H1 (cell line): ENCODE results near the gene CLDN14. TPM values are rescaled to one million over a fixed set of nuclear protein-coding genes. Genes with fewer than 3 reads are reported as not detected.

Experiments
- CTCF ChIA-PET: fragments of 300-600 bp; sonication (Branson Sonifier 250); formaldehyde crosslinking; loops from one replicate; lab custom pipeline; 2021; ENCODE audit not compliant: partially characterized antibody; lab: Charles Lee
- POLR2A ChIA-PET: fragments of 300-600 bp; sonication (Branson Sonifier 250); formaldehyde crosslinking; loops from one replicate; lab custom pipeline; 2021; ENCODE audit warnings: inconsistent platforms; ENCODE audit not compliant: partially characterized antibody; lab: Charles Lee
- DNase-seq, 2 experiments: peaks; one replicate each; pipeline versions ENCODE4 v3.0.0 to v3.0.0-alpha.2; 2010 to 2022; ENCODE audit warnings: low spot score in 2 of 2, low read depth in 1 of 2, mixed read lengths in 1 of 2
- FAIRE-seq: peaks from 2 replicates; lab custom pipeline; 2011; peaks lifted over from hg19 to GRCh38; lab: Jason Lieb, UNC
- H2AFZ ChIP-seq: 2 replicates; pipeline ENCODE4 v1.8.1; 2012; ENCODE audit warnings: low read length, inconsistent platforms
- H2AK5ac ChIP-seq: 2 replicates; pipeline ENCODE4 v1.6.1; 2013; ENCODE audit warnings: low read depth, low read length
- H2BK120ac ChIP-seq: replicated peaks from 2 replicates; pipeline ENCODE3; 2013; ENCODE audit warnings: low read depth, low read length, inconsistent platforms
- H2BK12ac ChIP-seq: 2 replicates; pipeline ENCODE4 v1.6.1; 2013; ENCODE audit warnings: low read depth, low read length
- H2BK15ac ChIP-seq: 2 replicates; pipeline ENCODE4 v1.6.1; 2013; ENCODE audit warnings: low read length
- H2BK20ac ChIP-seq: 2 replicates; pipeline ENCODE4 v1.6.1; 2013; ENCODE audit warnings: low read length
- H2BK5ac ChIP-seq: 2 replicates; pipeline ENCODE4 v1.6.1; 2013; ENCODE audit warnings: low read depth, low read length
- H3K14ac ChIP-seq: 2 replicates; pipeline ENCODE4 v1.6.1; 2013; ENCODE audit warnings: inconsistent platforms; ENCODE audit not compliant: insufficient read length
- H3K18ac ChIP-seq: 2 replicates; pipeline ENCODE4 v1.6.1; 2013; ENCODE audit warnings: low read length; ENCODE audit errors: extremely low read depth
- H3K23ac ChIP-seq: 2 replicates; pipeline ENCODE4 v1.6.1; 2013; ENCODE audit warnings: inconsistent platforms; ENCODE audit not compliant: insufficient read length
- H3K23me2 ChIP-seq: 2 replicates; pipeline ENCODE4 v1.6.1; 2013; ENCODE audit warnings: low read depth, low read length
- H3K27ac ChIP-seq: 2 replicates; pipeline ENCODE4 v1.6.1; 2011; ENCODE audit warnings: low read depth, low read length, inconsistent platforms
- H3K27me3 ChIP-seq, 4 experiments: replicated peaks in 1 of 4; 1 replicate in 1 of 4; 2 replicates in 3 of 4; pipeline versions ENCODE4 v1.6.1 to v1.8.1; 2011 to 2013; ENCODE audit warnings: low read length in 3 of 4, mild to moderate bottlenecking in 3 of 4, inconsistent platforms in 2 of 4, mixed read lengths in 2 of 4, moderate library complexity in 1 of 4; ENCODE audit not compliant: control insufficient read depth in 3 of 4, insufficient read depth in 3 of 4; ENCODE audit errors: extremely low read depth in 1 of 4
- H3K36me3 ChIP-seq, 4 experiments: 2 replicates each; pipeline versions ENCODE4 v1.6.1 to v1.8.1; 2011 to 2013; ENCODE audit warnings: mild to moderate bottlenecking in 4 of 4, low read length in 3 of 4, moderate library complexity in 2 of 4, control low read depth in 1 of 4, inconsistent platforms in 1 of 4; ENCODE audit not compliant: insufficient read depth in 4 of 4, control insufficient read depth in 2 of 4
- H3K4ac ChIP-seq: replicated peaks from 2 replicates; pipeline ENCODE3; 2013; ENCODE audit warnings: low read length, low read depth, mixed read lengths, inconsistent platforms; ENCODE audit not compliant: insufficient read length
- H3K4me1 ChIP-seq, 4 experiments: replicated peaks in 1 of 4; 1 replicate in 1 of 4; 2 replicates in 3 of 4; pipeline versions ENCODE4 v1.6.1 to v1.8.1; 2011 to 2013; ENCODE audit warnings: low read length in 3 of 4, inconsistent platforms in 2 of 4, mixed read lengths in 1 of 4; ENCODE audit not compliant: insufficient read depth in 4 of 4, control insufficient read depth in 3 of 4
- H3K4me2 ChIP-seq, 2 experiments: 2 replicates each; pipeline versions ENCODE4 v1.6.1 to v1.8.1; 2011 to 2013; ENCODE audit warnings: low read depth in 2 of 2, low read length in 2 of 2, control low read depth in 1 of 2, inconsistent platforms in 1 of 2, mild to moderate bottlenecking in 1 of 2; ENCODE audit not compliant: insufficient read depth in 1 of 2
- H3K4me3 ChIP-seq, 4 experiments: fragments of 200-600, 300-600 bp in 1 of 4; sonication (generic), shearing (Covaris generic), sonication (Bioruptor Twin) in 1 of 4; 2 replicates each; pipeline versions ENCODE4 v1.5.1 to v1.8.1; 2011 to 2016; ENCODE audit warnings: low read length in 4 of 4, low read depth in 3 of 4, control low read depth in 2 of 4, inconsistent platforms in 2 of 4, mild to moderate bottlenecking in 2 of 4, mixed read lengths in 1 of 4, moderate library complexity in 1 of 4; ENCODE audit not compliant: insufficient read depth in 2 of 4; ENCODE audit errors: extremely low read depth in 1 of 4
- H3K56ac ChIP-seq: replicated peaks from 2 replicates; pipeline ENCODE3; 2013; ENCODE audit warnings: low read depth, mild to moderate bottlenecking, mixed read lengths, low read length, inconsistent platforms; ENCODE audit not compliant: insufficient read length
- H3K79me1 ChIP-seq: 2 replicates; pipeline ENCODE4 v1.6.1; 2013; ENCODE audit warnings: low read depth, low read length, control low read depth
- H3K79me2 ChIP-seq, 2 experiments: 2 replicates each; pipeline versions ENCODE4 v1.6.1 to v1.8.1; 2012 to 2013; ENCODE audit warnings: low read length in 2 of 2, mild to moderate bottlenecking in 2 of 2, inconsistent platforms in 1 of 2; ENCODE audit not compliant: insufficient read depth in 2 of 2, control insufficient read depth in 1 of 2
- H3K9ac ChIP-seq, 4 experiments: replicated peaks in 1 of 4; 1 replicate in 1 of 4; 2 replicates in 3 of 4; pipeline versions ENCODE4 v1.6.1 to v1.8.1; 2011 to 2013; ENCODE audit warnings: low read depth in 3 of 4, low read length in 3 of 4, control low read depth in 2 of 4, mild to moderate bottlenecking in 2 of 4, moderate library complexity in 2 of 4, inconsistent platforms in 1 of 4; ENCODE audit errors: extremely low read depth in 1 of 4
- H3K9me3 ChIP-seq, 2 experiments: 2 replicates each; pipeline versions ENCODE4 v1.6.1 to v1.8.1; 2012 to 2013; ENCODE audit warnings: mild to moderate bottlenecking in 2 of 2, moderate library complexity in 2 of 2, control low read depth in 1 of 2, inconsistent platforms in 1 of 2, low read depth in 1 of 2, low read length in 1 of 2, mixed read lengths in 1 of 2; ENCODE audit not compliant: insufficient read depth in 2 of 2
- H4K20me1 ChIP-seq, 2 experiments: replicated peaks in 1 of 2; 2 replicates each; pipeline versions ENCODE3 to v1.8.1; 2011 to 2013; ENCODE audit warnings: inconsistent platforms in 2 of 2, low read length in 2 of 2, mild to moderate bottlenecking in 1 of 2; ENCODE audit not compliant: insufficient read depth in 2 of 2, control insufficient read depth in 1 of 2
- H4K5ac ChIP-seq: 2 replicates; pipeline ENCODE4 v1.6.1; 2013; ENCODE audit warnings: low read length, low read depth, mixed read lengths, inconsistent platforms; ENCODE audit not compliant: insufficient read length
- H4K8ac ChIP-seq: 2 replicates; pipeline ENCODE4 v1.8.0; 2013; ENCODE audit warnings: mild to moderate bottlenecking, moderate library complexity, low read length, inconsistent platforms; ENCODE audit not compliant: insufficient read depth; ENCODE audit errors: extremely low read depth
- H4K91ac ChIP-seq: replicated peaks from 2 replicates; pipeline ENCODE3; 2013; ENCODE audit warnings: low read length, mixed read lengths, inconsistent platforms; ENCODE audit not compliant: insufficient read length
- HDAC2 ChIP-seq, 2 experiments: fragments of 300-600 bp in 1 of 2; sonication (generic) in 1 of 2; IDR thresholded peaks; 2 replicates each; pipeline ENCODE4 v1.6.1; 2011 to 2012; ENCODE audit warnings: low read depth in 2 of 2, low read length in 2 of 2, mild to moderate bottlenecking in 2 of 2, moderate library complexity in 2 of 2, borderline replicate concordance in 1 of 2, inconsistent platforms in 1 of 2
- KDM4A ChIP-seq: IDR thresholded peaks from one replicate; pipeline ENCODE4 v1.7.1; 2012; ENCODE audit warnings: low read depth, mild to moderate bottlenecking, moderate library complexity, low read length, inconsistent platforms; ENCODE audit not compliant: severe bottlenecking
- TBP ChIP-seq: IDR thresholded peaks from 2 replicates; pipeline ENCODE4 v1.6.1; 2011; ENCODE audit warnings: low read depth, low read length, improper control_type of control experiment
- WGBS, 2 experiments: shearing (Covaris generic) in 1 of 2; methylation state at CpG; one replicate each; pipeline versions ENCODE4 v1.1.6 to v1.1.7; 2013 to 2015; ENCODE audit warnings: low lambda C conversion rate in 2 of 2, mixed read lengths in 2 of 2, inconsistent platforms in 1 of 2, low coverage in 1 of 2, missing lambda C conversion rate in 1 of 2; ENCODE audit not compliant: insufficient replicate concordance in 2 of 2, insufficient coverage in 1 of 2, insufficient read length in 1 of 2; ENCODE audit errors: extremely low coverage in 1 of 2, missing lambda C conversion rate in 1 of 2; 5-methylcytosine and 5-hydroxymethylcytosine counted together
- polyA plus RNA-seq, 7 experiments: library from polyadenylated mRNA; depleted of rRNA in 3 of 7; stranded (reverse) in 5 of 7; unstranded in 2 of 7; fragments of >200 nt in 5 of 7; fragments of 200-250 nt in 2 of 7; gene quantifications; 1 replicate in 5 of 7; 2 replicates in 1 of 7; 4 replicates in 1 of 7; pipeline versions ENCODE4 v1.2.1 to v1.2.3, GENCODE V29; 2011 to 2013; ENCODE audit warnings: missing spikeins in 2 of 7, mixed read lengths in 2 of 7
- total RNA-seq: library from RNA; stranded (reverse); fragmentation: NEBNext Ultra II Directional; extraction: Animal tissue kit (Norgen Biotek cat#: 25700); gene quantifications from 2 replicates; pipeline ENCODE4 v1.2.1, GENCODE V29; 2021

CLDN14 gene
- total and polyA plus RNA-seq, 2 of the 8 experiments (the other 6 are each of a cell fraction or from before 2014, with no cell fraction given) = 0.08 TPM; not detected in 1

DNA sequence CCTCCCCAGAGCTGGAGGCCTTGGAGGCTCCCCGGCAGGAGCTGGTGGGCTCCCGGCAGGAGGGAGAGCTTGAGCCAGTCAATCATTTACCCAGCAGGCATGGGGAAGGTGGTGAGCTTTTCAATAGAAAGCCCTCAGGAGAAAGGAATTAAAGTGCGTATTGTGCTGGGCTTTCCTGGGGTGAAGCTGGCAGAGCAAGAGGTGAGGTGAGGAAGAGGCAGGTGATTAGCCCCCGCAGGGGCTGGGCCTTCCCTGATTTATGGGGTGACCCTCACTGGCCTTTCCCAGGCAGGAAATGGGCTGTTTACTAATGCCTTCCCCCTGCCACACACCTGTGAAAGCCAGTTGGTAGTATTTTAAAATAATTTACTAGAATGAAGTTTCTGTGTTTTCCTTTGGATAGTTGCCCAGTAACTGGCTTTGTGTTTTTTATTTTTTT, 25.8 kb downstream of the CLDN14 start:
- Histone ChIP-seq H3K4me3 (no peak overlapping the region; a peak in 1 of 8 replicates), H2BK120ac (no peak overlapping the region), H2BK5ac (no peak overlapping the region), H3K18ac (no peak overlapping the region), H2BK20ac (no peak overlapping the region), H3K36me3 (no peaks in the 10 kb centered on the region), H3K56ac (no peak overlapping the region), H3K23me2 (no peaks in the 10 kb centered on the region), H4K91ac (no peak overlapping the region), H3K14ac (no peak overlapping the region), H2BK15ac (no peak overlapping the region), H3K4me1 (peaks cover 0 to 7% (median 3%) of the 10 kb centered on the region in 4 experiments; a peak in 4 of 7 replicates), H4K8ac (no peak overlapping the region), H3K23ac (no peak overlapping the region), H3K4ac (no peak overlapping the region), H2AFZ (no peak overlapping the region), H4K20me1 (no peaks in the 10 kb centered on the region), H3K27me3 (no peaks in the 10 kb centered on the region), H3K27ac (no peak overlapping the region), H2BK12ac (no peak overlapping the region), H3K9ac (no peak overlapping the region), H3K79me1 (no peaks in the 10 kb centered on the region), H3K4me2 (peak overlapping the region; percentile 2 to 42; a peak in 1 of 4 replicates), H3K9me3 (no peaks in the 10 kb centered on the region), H3K79me2 (no peaks in the 10 kb centered on the region), H2AK5ac (no peak overlapping the region), H4K5ac (no peak overlapping the region)
- ChIA-PET CTCF (interaction anchor here (0.5 to 1.1 kb wide), 4 partner anchors 26 to 70 kb away, joined by 3 read pairs; partner anchors contain the start of gene CLDN14), POLR2A (interaction anchor here (0.6 to 1.8 kb wide), 3 partner anchors 17 to 29 kb away, joined by 3 to 5 read pairs (median 3); no protein-coding TSS in a partner anchor)
- 56% methylated on average over 4 of the region's 4 CpGs; no CpG with 5 or more reads in 1 of the 2 experiments for WGBS, 2 experiments
- FAIRE-seq (no peak), DNase-seq (no peak)
- TF ChIP-seq KDM4A (no peak), TBP (no peak), HDAC2 (IDR thresholded peaks at IDR 0.05; ENCODE audit: borderline replicate concordance in 1 of 2, low read depth in 2 of 2, low read length in 2 of 2) (no peak)
